GM23338 (cell line): ENCODE data around the gene BBX.

Source experiments
- CREB1 ChIP-seq: fragments of 250-450 bp; sonication (Bioruptor Pico); IDR thresholded peaks from 2 replicates; pipeline ENCODE4 v1.5.0; 2020; ENCODE audit warnings: low read depth, mild to moderate bottlenecking, moderate library complexity
- EZH2 ChIP-seq: fragments of 200-600 bp; sonication (generic); IDR thresholded peaks from one replicate; pipeline ENCODE4 v1.8.0; 2017; ENCODE audit warnings: antibody characterized with exemption, mild to moderate bottlenecking, low read depth; ENCODE audit not compliant: unreplicated experiment
- EZH2phosphoT487 ChIP-seq: fragments of 200-600 bp; sonication (generic); IDR thresholded peaks from one replicate; pipeline ENCODE4 v1.8.1; 2018; ENCODE audit warnings: antibody characterized with exemption; ENCODE audit not compliant: unreplicated experiment
- JUNB ChIP-seq: IDR thresholded peaks from one replicate; pipeline ENCODE4 v1.6.1; 2016; ENCODE audit warnings: antibody characterized with exemption; ENCODE audit not compliant: unreplicated experiment
- NANOG ChIP-seq: IDR thresholded peaks from 2 replicates; pipeline ENCODE4 v1.6.1; 2016; ENCODE audit warnings: antibody characterized with exemption, borderline replicate concordance
- POLR2AphosphoS5 ChIP-seq: IDR thresholded peaks from 2 replicates; pipeline ENCODE4 v1.6.1; 2016; ENCODE audit warnings: antibody characterized with exemption, low read depth
- STAT1 ChIP-seq: IDR thresholded peaks from one replicate; pipeline ENCODE4 v1.6.1; 2016; ENCODE audit warnings: antibody characterized with exemption; ENCODE audit not compliant: unreplicated experiment
- ZNF114 ChIP-seq: fragments of 250-450 bp; sonication (Bioruptor Pico); IDR thresholded peaks from 2 replicates; pipeline ENCODE4 v1.5.0; 2020; ENCODE audit warnings: mild to moderate bottlenecking, moderate library complexity
- ZNF331 ChIP-seq: fragments of 250-450 bp; sonication (Bioruptor Pico); IDR thresholded peaks from 2 replicates; pipeline ENCODE4 v1.5.0; 2020; ENCODE audit warnings: low read depth, mild to moderate bottlenecking, moderate library complexity
- TF ChIP-seq, protein P1 (sequence below), 2 experiments: fragments of 200-600 bp in 1 of 2; sonication (generic) in 1 of 2; conservative IDR thresholded peaks; 2 replicates each; pipeline versions ENCODE4 v1.5.1 to v1.6.1; 2016 to 2017; ENCODE audit warnings: antibody characterized with exemption in 2 of 2, low read depth in 2 of 2, mild to moderate bottlenecking in 2 of 2, moderate library complexity in 1 of 2
- TF ChIP-seq, protein P2 (sequence below): IDR thresholded peaks from one replicate; pipeline ENCODE4 v1.6.1; 2018; ENCODE audit warnings: antibody characterized with exemption; ENCODE audit not compliant: unreplicated experiment
- TF ChIP-seq, protein P3 (sequence below): IDR thresholded peaks from 2 replicates; pipeline ENCODE4 v1.6.1; 2016; ENCODE audit warnings: antibody characterized with exemption
- TF ChIP-seq, protein P4 (sequence below): fragments of 250-450 bp; sonication (Bioruptor Pico); IDR thresholded peaks from 2 replicates; pipeline ENCODE4 v1.5.0; 2020; ENCODE audit warnings: mild to moderate bottlenecking, moderate library complexity

DNA sequence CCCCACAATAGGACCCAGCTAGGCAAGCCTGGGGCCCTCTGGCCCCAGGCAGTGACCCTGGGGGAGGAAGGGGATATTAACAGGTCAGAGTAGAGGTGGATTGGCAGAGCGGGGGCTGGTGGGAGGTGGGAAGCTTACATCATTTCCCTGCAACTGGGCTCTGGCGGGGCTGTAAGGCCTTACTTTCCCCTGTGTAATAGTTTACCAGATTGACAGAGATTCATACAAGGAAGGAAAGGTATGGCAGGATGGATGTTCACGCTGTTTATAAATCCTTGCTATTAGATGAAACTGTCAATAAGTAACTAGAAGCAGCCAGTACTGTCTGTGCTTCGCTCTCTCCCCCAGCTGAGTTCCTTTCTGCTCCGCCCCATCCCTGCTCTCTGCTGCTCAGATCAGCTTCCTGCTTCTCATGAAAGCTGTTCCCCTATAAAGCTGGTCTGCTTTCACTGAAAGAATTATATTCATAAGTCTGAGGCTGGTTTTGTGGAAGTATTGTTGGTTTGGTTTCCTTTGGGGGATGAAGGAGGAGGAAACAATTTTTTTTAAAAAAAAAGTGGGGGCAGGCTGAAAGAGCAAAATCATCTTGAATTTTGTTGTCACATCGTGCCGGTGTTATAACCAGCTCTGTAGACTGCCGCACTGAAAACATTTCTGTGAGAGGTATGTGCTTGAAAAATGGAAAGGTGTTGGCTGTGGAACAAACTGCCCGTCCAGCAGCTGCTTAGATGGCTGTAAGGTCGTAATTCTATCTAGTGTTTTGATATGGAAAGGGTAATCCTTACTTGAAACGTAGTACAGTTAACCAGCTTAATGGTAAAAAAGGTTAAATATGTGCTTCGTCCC lies 76.4 kb downstream of the BBX start:
- TF ChIP-seq, protein P1, sequence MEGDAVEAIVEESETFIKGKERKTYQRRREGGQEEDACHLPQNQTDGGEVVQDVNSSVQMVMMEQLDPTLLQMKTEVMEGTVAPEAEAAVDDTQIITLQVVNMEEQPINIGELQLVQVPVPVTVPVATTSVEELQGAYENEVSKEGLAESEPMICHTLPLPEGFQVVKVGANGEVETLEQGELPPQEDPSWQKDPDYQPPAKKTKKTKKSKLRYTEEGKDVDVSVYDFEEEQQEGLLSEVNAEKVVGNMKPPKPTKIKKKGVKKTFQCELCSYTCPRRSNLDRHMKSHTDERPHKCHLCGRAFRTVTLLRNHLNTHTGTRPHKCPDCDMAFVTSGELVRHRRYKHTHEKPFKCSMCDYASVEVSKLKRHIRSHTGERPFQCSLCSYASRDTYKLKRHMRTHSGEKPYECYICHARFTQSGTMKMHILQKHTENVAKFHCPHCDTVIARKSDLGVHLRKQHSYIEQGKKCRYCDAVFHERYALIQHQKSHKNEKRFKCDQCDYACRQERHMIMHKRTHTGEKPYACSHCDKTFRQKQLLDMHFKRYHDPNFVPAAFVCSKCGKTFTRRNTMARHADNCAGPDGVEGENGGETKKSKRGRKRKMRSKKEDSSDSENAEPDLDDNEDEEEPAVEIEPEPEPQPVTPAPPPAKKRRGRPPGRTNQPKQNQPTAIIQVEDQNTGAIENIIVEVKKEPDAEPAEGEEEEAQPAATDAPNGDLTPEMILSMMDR (conservative IDR thresholded peaks at IDR 0.05; ENCODE audit: low read depth in 2 of 2) = no peak
- TF ChIP-seq EZH2 = no peak
- no peak for TF ChIP-seq POLR2AphosphoS5
- TF ChIP-seq CREB1 (CRISPR knock-in tag) = no peak
- TF ChIP-seq, protein P2, sequence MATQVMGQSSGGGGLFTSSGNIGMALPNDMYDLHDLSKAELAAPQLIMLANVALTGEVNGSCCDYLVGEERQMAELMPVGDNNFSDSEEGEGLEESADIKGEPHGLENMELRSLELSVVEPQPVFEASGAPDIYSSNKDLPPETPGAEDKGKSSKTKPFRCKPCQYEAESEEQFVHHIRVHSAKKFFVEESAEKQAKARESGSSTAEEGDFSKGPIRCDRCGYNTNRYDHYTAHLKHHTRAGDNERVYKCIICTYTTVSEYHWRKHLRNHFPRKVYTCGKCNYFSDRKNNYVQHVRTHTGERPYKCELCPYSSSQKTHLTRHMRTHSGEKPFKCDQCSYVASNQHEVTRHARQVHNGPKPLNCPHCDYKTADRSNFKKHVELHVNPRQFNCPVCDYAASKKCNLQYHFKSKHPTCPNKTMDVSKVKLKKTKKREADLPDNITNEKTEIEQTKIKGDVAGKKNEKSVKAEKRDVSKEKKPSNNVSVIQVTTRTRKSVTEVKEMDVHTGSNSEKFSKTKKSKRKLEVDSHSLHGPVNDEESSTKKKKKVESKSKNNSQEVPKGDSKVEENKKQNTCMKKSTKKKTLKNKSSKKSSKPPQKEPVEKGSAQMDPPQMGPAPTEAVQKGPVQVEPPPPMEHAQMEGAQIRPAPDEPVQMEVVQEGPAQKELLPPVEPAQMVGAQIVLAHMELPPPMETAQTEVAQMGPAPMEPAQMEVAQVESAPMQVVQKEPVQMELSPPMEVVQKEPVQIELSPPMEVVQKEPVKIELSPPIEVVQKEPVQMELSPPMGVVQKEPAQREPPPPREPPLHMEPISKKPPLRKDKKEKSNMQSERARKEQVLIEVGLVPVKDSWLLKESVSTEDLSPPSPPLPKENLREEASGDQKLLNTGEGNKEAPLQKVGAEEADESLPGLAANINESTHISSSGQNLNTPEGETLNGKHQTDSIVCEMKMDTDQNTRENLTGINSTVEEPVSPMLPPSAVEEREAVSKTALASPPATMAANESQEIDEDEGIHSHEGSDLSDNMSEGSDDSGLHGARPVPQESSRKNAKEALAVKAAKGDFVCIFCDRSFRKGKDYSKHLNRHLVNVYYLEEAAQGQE = no peak
- TF ChIP-seq, protein P3, sequence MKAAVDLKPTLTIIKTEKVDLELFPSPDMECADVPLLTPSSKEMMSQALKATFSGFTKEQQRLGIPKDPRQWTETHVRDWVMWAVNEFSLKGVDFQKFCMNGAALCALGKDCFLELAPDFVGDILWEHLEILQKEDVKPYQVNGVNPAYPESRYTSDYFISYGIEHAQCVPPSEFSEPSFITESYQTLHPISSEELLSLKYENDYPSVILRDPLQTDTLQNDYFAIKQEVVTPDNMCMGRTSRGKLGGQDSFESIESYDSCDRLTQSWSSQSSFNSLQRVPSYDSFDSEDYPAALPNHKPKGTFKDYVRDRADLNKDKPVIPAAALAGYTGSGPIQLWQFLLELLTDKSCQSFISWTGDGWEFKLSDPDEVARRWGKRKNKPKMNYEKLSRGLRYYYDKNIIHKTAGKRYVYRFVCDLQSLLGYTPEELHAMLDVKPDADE = no peak
- TF ChIP-seq STAT1 = no peak
- TF ChIP-seq JUNB = no peak
- no peak for TF ChIP-seq EZH2phosphoT487
- no peak for TF ChIP-seq ZNF114 (CRISPR knock-in tag)
- TF ChIP-seq ZNF331 (CRISPR knock-in tag) = no peak
- no peak for TF ChIP-seq NANOG
- TF ChIP-seq, protein P4, sequence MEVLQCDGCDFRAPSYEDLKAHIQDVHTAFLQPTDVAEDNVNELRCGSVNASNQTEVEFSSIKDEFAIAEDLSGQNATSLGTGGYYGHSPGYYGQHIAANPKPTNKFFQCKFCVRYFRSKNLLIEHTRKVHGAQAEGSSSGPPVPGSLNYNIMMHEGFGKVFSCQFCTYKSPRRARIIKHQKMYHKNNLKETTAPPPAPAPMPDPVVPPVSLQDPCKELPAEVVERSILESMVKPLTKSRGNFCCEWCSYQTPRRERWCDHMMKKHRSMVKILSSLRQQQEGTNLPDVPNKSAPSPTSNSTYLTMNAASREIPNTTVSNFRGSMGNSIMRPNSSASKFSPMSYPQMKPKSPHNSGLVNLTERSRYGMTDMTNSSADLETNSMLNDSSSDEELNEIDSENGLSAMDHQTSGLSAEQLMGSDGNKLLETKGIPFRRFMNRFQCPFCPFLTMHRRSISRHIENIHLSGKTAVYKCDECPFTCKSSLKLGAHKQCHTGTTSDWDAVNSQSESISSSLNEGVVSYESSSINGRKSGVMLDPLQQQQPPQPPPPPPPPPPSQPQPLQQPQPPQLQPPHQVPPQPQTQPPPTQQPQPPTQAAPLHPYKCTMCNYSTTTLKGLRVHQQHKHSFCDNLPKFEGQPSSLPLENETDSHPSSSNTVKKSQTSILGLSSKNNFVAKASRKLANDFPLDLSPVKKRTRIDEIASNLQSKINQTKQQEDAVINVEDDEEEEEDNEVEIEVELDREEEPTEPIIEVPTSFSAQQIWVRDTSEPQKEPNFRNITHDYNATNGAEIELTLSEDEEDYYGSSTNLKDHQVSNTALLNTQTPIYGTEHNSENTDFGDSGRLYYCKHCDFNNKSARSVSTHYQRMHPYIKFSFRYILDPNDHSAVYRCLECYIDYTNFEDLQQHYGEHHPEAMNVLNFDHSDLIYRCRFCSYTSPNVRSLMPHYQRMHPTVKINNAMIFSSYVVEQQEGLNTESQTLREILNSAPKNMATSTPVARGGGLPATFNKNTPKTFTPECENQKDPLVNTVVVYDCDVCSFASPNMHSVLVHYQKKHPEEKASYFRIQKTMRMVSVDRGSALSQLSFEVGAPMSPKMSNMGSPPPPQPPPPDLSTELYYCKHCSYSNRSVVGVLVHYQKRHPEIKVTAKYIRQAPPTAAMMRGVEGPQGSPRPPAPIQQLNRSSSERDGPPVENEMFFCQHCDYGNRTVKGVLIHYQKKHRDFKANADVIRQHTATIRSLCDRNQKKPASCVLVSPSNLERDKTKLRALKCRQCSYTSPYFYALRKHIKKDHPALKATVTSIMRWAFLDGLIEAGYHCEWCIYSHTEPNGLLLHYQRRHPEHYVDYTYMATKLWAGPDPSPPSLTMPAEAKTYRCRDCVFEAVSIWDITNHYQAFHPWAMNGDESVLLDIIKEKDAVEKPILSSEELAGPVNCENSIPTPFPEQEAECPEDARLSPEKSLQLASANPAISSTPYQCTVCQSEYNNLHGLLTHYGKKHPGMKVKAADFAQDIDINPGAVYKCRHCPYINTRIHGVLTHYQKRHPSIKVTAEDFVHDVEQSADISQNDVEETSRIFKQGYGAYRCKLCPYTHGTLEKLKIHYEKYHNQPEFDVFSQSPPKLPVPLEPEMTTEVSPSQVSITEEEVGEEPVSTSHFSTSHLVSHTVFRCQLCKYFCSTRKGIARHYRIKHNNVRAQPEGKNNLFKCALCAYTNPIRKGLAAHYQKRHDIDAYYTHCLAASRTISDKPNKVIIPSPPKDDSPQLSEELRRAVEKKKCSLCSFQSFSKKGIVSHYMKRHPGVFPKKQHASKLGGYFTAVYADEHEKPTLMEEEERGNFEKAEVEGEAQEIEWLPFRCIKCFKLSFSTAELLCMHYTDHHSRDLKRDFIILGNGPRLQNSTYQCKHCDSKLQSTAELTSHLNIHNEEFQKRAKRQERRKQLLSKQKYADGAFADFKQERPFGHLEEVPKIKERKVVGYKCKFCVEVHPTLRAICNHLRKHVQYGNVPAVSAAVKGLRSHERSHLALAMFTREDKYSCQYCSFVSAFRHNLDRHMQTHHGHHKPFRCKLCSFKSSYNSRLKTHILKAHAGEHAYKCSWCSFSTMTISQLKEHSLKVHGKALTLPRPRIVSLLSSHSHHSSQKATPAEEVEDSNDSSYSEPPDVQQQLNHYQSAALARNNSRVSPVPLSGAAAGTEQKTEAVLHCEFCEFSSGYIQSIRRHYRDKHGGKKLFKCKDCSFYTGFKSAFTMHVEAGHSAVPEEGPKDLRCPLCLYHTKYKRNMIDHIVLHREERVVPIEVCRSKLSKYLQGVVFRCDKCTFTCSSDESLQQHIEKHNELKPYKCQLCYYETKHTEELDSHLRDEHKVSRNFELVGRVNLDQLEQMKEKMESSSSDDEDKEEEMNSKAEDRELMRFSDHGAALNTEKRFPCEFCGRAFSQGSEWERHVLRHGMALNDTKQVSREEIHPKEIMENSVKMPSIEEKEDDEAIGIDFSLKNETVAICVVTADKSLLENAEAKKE (CRISPR knock-in tag) = no peak
